Bronchus fibroblast of lung (primary cell): ENCODE measurements around the gene RPS6KA4. TPM values are rescaled to one million over a fixed set of nuclear protein-coding genes. Genes with fewer than 3 reads are reported as not detected.

Experiments
- total RNA-seq: library from RNA; depleted of rRNA; stranded (reverse); fragments of >200 nt; gene quantifications from 2 replicates; pipeline ENCODE4 v1.2.3, GENCODE V29; 2015

RPS6KA4 gene
- 39.7 and 42.4 TPM in 2 replicates for total RNA-seq

GRCh38 chr11:64358907-64359711, at the start of gene RPS6KA4:
Gene RPS6KA4, plus strand, starts transcription at chr11:64359162. Its CDS starts 74 bp downstream, at chr11:64359236.

DNA sequence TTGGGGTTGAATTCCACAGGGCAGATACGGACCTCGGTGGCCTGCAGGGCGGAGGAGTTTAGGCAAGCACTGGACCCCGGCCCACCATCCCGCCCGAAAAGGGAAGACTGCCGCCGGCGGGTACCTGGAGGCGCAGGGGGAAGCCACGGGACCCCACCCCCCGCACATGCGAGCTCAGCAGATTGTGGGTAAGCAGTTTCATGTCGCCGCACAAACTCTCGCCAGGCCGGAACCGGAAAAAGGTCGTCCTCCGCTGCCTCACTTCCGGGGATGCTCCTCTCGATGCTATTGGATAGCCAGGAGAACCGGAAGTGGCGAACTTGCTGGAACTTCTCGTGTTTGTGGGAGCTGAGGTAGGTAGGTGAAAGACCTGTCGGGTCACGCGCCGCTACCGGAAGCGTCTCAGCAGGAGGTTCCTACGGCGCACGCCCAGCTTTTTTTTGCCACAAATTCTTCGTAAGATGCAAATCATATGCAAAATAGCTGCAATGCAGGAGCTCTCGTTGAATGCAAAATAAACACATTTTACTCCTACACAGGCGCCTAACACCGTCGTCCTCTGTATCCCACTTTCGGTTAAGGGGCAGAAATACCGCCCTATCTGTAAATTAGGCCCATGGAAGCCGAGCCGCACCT, 41.5 kb upstream of the RPS6KA4 start, which contains the start of gene TRMT112:
TSS of gene TRMT112 (minus strand) at position 235 of the 636 bp plus-strand sequence. CDS start at position 202, 33 bp downstream.

DNA sequence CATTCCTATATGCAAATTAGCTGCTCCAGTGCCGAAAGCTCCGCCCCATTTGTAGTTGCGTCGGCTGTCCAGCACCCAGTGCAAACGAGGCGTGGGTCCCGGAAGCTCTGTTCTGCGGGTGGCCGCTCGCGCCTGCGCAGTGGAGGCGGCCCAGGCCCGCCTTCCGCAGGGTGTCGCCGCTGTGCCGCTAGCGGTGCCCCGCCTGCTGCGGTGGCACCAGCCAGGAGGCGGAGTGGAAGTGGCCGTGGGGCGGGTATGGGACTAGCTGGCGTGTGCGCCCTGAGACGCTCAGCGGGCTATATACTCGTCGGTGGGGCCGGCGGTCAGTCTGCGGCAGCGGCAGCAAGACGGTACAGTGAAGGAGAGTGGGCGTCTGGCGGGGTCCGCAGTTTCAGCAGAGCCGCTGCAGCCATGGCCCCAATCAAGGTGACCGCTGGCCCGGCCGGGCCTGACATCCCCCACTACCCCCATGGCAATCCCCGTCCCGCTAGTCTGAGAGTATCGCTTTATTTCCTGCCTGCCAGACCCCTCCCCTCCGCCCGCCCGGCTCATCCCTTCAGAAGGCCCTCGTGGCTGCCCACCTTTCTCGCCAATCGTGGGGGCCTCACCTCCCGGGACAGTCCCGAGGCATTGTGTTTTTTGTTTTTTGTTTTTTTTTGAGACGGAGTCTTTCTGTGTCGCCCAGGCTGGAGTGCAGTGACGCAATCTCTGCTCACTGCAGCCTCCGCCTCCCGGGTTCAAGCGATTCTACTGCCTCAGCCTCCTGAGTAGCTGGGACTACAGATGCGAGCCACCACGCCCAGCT, 40.8 kb upstream of the RPS6KA4 start, which contains the start of gene PRDX5:
TSS of gene PRDX5 (plus strand) at position 161 of the 805 bp plus-strand sequence. CDS start at position 256, 95 bp downstream.

DNA sequence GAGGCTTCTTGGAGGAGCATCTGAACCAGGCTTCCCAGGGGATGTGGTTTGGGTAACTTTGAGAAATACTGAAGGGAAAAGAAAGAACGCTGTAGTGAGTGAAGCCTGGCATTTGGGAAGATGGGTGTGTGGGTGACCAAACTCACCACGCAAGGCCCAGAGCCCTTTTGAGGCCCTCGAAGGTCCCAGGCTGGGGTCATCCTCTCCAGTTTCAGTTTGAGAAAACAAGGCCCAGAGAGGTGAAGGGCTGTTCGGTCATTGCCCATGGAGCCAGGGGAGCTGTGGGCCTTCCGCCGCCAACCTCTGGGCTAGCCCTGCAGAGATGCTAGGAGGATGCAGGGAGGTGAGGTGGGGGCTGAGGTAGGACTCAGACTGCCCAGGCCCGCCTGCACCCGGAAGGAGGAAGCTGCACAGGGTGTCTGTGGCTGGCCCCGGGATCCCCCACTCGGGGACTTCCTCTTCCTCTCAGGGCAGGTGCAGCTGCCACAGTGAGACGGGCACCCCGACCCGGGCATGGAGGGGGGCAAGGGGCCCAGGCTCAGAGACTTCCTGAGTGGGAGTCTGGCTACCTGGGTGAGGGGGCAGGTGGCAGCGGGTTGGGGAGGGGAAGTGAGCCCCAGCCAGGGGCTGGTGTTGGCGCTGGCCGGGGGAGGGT, 19.1 kb upstream of the RPS6KA4 start, which contains the start of gene CCDC88B:
TSS of gene CCDC88B (plus strand) at position 451 of the 655 bp plus-strand sequence. CDS start at position 514, 63 bp downstream.

Other genes with a start within 250 kb of the RPS6KA4 start
- gene MACROD1, start 193.0 kb upstream of the RPS6KA4 start, total RNA-seq = 9.2 and 14.7 TPM in 2 replicates
- gene STIP1, start 173.0 kb upstream of the RPS6KA4 start, total RNA-seq = 200 and 219 TPM in 2 replicates
- gene FERMT3, start 152.4 kb upstream of the RPS6KA4 start, total RNA-seq = 1.8 and 2.2 TPM in 2 replicates
- gene TRPT1, start 133.0 kb upstream of the RPS6KA4 start, total RNA-seq = 46.2 and 59.3 TPM in 2 replicates
- 59.5 and 60.4 TPM in 2 replicates for gene NUDT22, start 132.9 kb upstream of the RPS6KA4 start, total RNA-seq
- 12.6 and 21.2 TPM in 2 replicates for gene DNAJC4, start 128.6 kb upstream of the RPS6KA4 start, total RNA-seq
- 22.5 and 30.8 TPM in 2 replicates for gene VEGFB, start 124.6 kb upstream of the RPS6KA4 start, total RNA-seq
- 41.2 and 54.4 TPM in 2 replicates for gene FKBP2, start 118.1 kb upstream of the RPS6KA4 start, total RNA-seq
- gene PPP1R14B, start 112.2 kb upstream of the RPS6KA4 start, total RNA-seq = 361 and 380 TPM in 2 replicates
- 24.2 and 25.7 TPM in 2 replicates for gene PLCB3, start 107.6 kb upstream of the RPS6KA4 start, total RNA-seq
- 102 and 103 TPM in 2 replicates for gene BAD, start 74.5 kb upstream of the RPS6KA4 start, total RNA-seq
- gene GPR137, start 73.3 kb upstream of the RPS6KA4 start, total RNA-seq = 14.6 and 18.7 TPM in 2 replicates
- gene KCNK4, start 67.9 kb upstream of the RPS6KA4 start, total RNA-seq = not detected in 2 replicates
- gene CATSPERZ, start 58.8 kb upstream of the RPS6KA4 start, total RNA-seq = 0.15 TPM in 1 of 2 replicates, not detected in the other
- gene ESRRA, start 53.6 kb upstream of the RPS6KA4 start, total RNA-seq = 21.3 and 25.1 TPM in 2 replicates
- 446 and 498 TPM in 2 replicates for gene TRMT112, start 41.6 kb upstream of the RPS6KA4 start, total RNA-seq
- 281 and 297 TPM in 2 replicates for gene PRDX5, start 41.0 kb upstream of the RPS6KA4 start, total RNA-seq
- 1.2 and 1.3 TPM in 2 replicates for gene CCDC88B, start 19.0 kb upstream of the RPS6KA4 start, total RNA-seq
- gene SLC22A11, start 196.8 kb downstream of the RPS6KA4 start, total RNA-seq = not detected in 2 replicates
- not detected in 2 replicates for gene SLC22A12, start 232.1 kb downstream of the RPS6KA4 start, total RNA-seq